IMR-90 (cell line): ENCODE measurements around the gene ALDH1L2. TPM values are rescaled to one million over a fixed set of nuclear protein-coding genes. Genes with fewer than 3 reads are reported as not detected.
A peak's percentile ranks its signal among the peaks of the same experiment; 100 is the strongest.

Source experiments
- ATAC-seq: fragments of 200-7000 bp; cut with Tn5 transposase; 2 replicates; pipeline ENCODE4 v1.9.1; 2020; ENCODE audit warnings: low read depth, mild to moderate bottlenecking, moderate library complexity
- BruUV-seq: library from RNA; stranded (reverse); fragments of 400-500 nt; replicated peaks from 2 replicates; lab custom pipeline; 2021; lab: Mats Ljungman, UMichigan
- CTCF ChIA-PET: fragments of 300-600 bp; formaldehyde crosslinking; extraction: SDS; loops from one replicate; lab custom pipeline; 2021; ENCODE audit warnings: antibody characterized with exemption; lab: Yijun Ruan, JAX
- POLR2A ChIA-PET: fragments of 300-600 bp; sonication (Branson Sonifier 250); formaldehyde crosslinking; loops from one replicate; lab custom pipeline; 2022; ENCODE audit warnings: antibody characterized with exemption; ENCODE audit not compliant: unreplicated experiment; lab: Charles Lee
- DNase-seq: peaks from one replicate; pipeline ENCODE4 v3.0.0; 2013
- H2AFZ ChIP-seq: replicated peaks from 2 replicates; pipeline ENCODE3; 2013; ENCODE audit warnings: low read length, mild to moderate bottlenecking; ENCODE audit not compliant: poor library complexity
- H2AK5ac ChIP-seq: 2 replicates; pipeline ENCODE4 v1.6.1; 2013; ENCODE audit warnings: low read depth, low read length, inconsistent platforms
- H2AK9ac ChIP-seq: replicated peaks from 2 replicates; pipeline ENCODE3; 2013; ENCODE audit warnings: mild to moderate bottlenecking, low read depth, low read length, moderate library complexity; ENCODE audit not compliant: poor library complexity
- H2BK120ac ChIP-seq: 2 replicates; pipeline ENCODE4 v1.6.1; 2013; ENCODE audit warnings: low read depth, low read length, inconsistent platforms
- H2BK15ac ChIP-seq: 3 replicates; pipeline ENCODE4 v1.6.1; 2013; ENCODE audit warnings: low read depth, low read length, inconsistent platforms
- H2BK20ac ChIP-seq: 2 replicates; pipeline ENCODE4 v1.6.1; 2013; ENCODE audit warnings: low read depth, mild to moderate bottlenecking, inconsistent platforms, low read length, moderate library complexity
- H2BK5ac ChIP-seq: 2 replicates; pipeline ENCODE4 v1.6.1; 2013; ENCODE audit warnings: mild to moderate bottlenecking, low read depth, low read length, inconsistent platforms; ENCODE audit not compliant: poor library complexity, severe bottlenecking
- H3K14ac ChIP-seq: replicated peaks from 2 replicates; pipeline ENCODE4 v1.6.1; 2013; ENCODE audit warnings: low read depth, low read length, inconsistent platforms
- H3K18ac ChIP-seq: 2 replicates; pipeline ENCODE4 v1.6.1; 2013; ENCODE audit warnings: low read depth, low read length, control low read depth
- H3K23ac ChIP-seq: 2 replicates; pipeline ENCODE4 v1.6.1; 2013; ENCODE audit warnings: low read depth, low read length, inconsistent platforms
- H3K27ac ChIP-seq: 2 replicates; pipeline ENCODE4 v1.5.1; 2013; ENCODE audit warnings: mild to moderate bottlenecking, control low read depth, low read length; ENCODE audit not compliant: insufficient read depth
- H3K27me3 ChIP-seq: 2 replicates; pipeline ENCODE4 v1.6.1; 2013; ENCODE audit warnings: low read length; ENCODE audit not compliant: control insufficient read depth, insufficient read depth
- H3K36me3 ChIP-seq: 2 replicates; pipeline ENCODE4 v1.6.1; 2013; ENCODE audit warnings: low read length, mixed read lengths; ENCODE audit not compliant: control insufficient read depth, insufficient read depth
- H3K4ac ChIP-seq: 2 replicates; pipeline ENCODE4 v1.6.1; 2013; ENCODE audit warnings: low read depth, low read length, inconsistent platforms
- H3K4me1 ChIP-seq: 2 replicates; pipeline ENCODE4 v1.6.1; 2013; ENCODE audit warnings: low read length, mixed read lengths; ENCODE audit not compliant: control insufficient read depth, insufficient read depth
- H3K4me2 ChIP-seq: 2 replicates; pipeline ENCODE4 v1.6.1; 2013; ENCODE audit warnings: low read depth, mild to moderate bottlenecking, control low read depth, low read length, moderate library complexity
- H3K4me3 ChIP-seq: 2 replicates; pipeline ENCODE4 v1.5.1; 2013; ENCODE audit warnings: low read depth, mild to moderate bottlenecking, control low read depth, low read length, moderate library complexity; ENCODE audit not compliant: insufficient read depth
- H3K56ac ChIP-seq: 2 replicates; pipeline ENCODE4 v1.6.1; 2013; ENCODE audit warnings: low read length, inconsistent platforms; ENCODE audit not compliant: insufficient read depth; ENCODE audit errors: extremely low read depth
- H3K79me1 ChIP-seq, 2 experiments: 2 replicates each; pipeline ENCODE4 v1.6.1; 2013; ENCODE audit warnings: low read length in 2 of 2, inconsistent platforms in 1 of 2, low read depth in 1 of 2
- H3K9ac ChIP-seq: 2 replicates; pipeline ENCODE4 v1.6.1; 2013; ENCODE audit warnings: low read depth, low read length, control low read depth
- H3K9me1 ChIP-seq: 2 replicates; pipeline ENCODE4 v1.6.1; 2013; ENCODE audit warnings: low read length, inconsistent platforms; ENCODE audit not compliant: insufficient read depth
- H3K9me3 ChIP-seq: 2 replicates; pipeline ENCODE4 v1.6.1; 2013; ENCODE audit warnings: low read length; ENCODE audit not compliant: control insufficient read depth, insufficient read depth
- H4K20me1 ChIP-seq: 2 replicates; pipeline ENCODE4 v1.6.1; 2013; ENCODE audit warnings: low read length, inconsistent platforms; ENCODE audit not compliant: insufficient read depth
- H4K5ac ChIP-seq: 2 replicates; pipeline ENCODE4 v1.6.1; 2013; ENCODE audit warnings: mild to moderate bottlenecking, low read depth, low read length, control low read depth
- H4K8ac ChIP-seq, 2 experiments: 2 replicates each; pipeline ENCODE4 v1.6.1; 2013; ENCODE audit warnings: low read depth in 2 of 2, low read length in 2 of 2, control low read depth in 1 of 2, inconsistent platforms in 1 of 2
- H4K91ac ChIP-seq: 2 replicates; pipeline ENCODE4 v1.6.1; 2013; ENCODE audit warnings: low read depth, low read length, inconsistent platforms; ENCODE audit not compliant: insufficient read depth
- CEBPB ChIP-seq: IDR thresholded peaks from 2 replicates; pipeline ENCODE4 v1.6.1; 2012; ENCODE audit warnings: low read depth, low read length, improper control_type of control experiment
- CHD1 ChIP-seq: IDR thresholded peaks from 2 replicates; pipeline ENCODE4 v1.6.1; 2012; ENCODE audit warnings: low read depth, low read length, improper control_type of control experiment
- CTCF ChIP-seq: conservative IDR thresholded peaks from 2 replicates; pipeline ENCODE4 v1.5.1; 2012; ENCODE audit warnings: mild to moderate bottlenecking, low read depth, low read length, improper control_type of control experiment
- ELK1 ChIP-seq: fragments of 150-350 bp; IDR thresholded peaks from 2 replicates; pipeline ENCODE4 v1.6.1; 2016; ENCODE audit warnings: low read depth, mild to moderate bottlenecking, low read length, moderate library complexity, borderline replicate concordance
- FOS ChIP-seq: fragments of 150-350 bp; IDR thresholded peaks from 2 replicates; pipeline ENCODE4 v1.6.1; 2016; ENCODE audit warnings: low read depth, low read length
- MXI1 ChIP-seq: IDR thresholded peaks from 2 replicates; pipeline ENCODE4 v1.6.1; 2012; ENCODE audit warnings: low read depth, mild to moderate bottlenecking, low read length, moderate library complexity, borderline replicate concordance
- NFE2L2 ChIP-seq: fragments of 150-350 bp; IDR thresholded peaks from 2 replicates; pipeline ENCODE4 v1.6.1; 2016; ENCODE audit warnings: low read depth, mild to moderate bottlenecking, low read length
- RAD21 ChIP-seq: IDR thresholded peaks from 2 replicates; pipeline ENCODE4 v1.6.1; 2012; ENCODE audit warnings: low read length, improper control_type of control experiment
- RCOR1 ChIP-seq: IDR thresholded peaks from 2 replicates; pipeline ENCODE4 v1.6.1; 2012; ENCODE audit warnings: mild to moderate bottlenecking, low read length, improper control_type of control experiment; ENCODE audit not compliant: insufficient replicate concordance
- RFX5 ChIP-seq: IDR thresholded peaks from 2 replicates; pipeline ENCODE4 v1.8.0; 2012; ENCODE audit warnings: low read depth, mild to moderate bottlenecking, low read length, moderate library complexity
- USF2 ChIP-seq: fragments of 150-350 bp; IDR thresholded peaks from 2 replicates; pipeline ENCODE4 v1.6.1; 2017; ENCODE audit warnings: mild to moderate bottlenecking, antibody characterized with exemption, low read length, low read depth
- WGBS, 2 experiments: methylation state at CpG; one replicate each; pipeline versions ENCODE4 v1.1.5 to v1.1.7; 2013; ENCODE audit warnings: missing lambda C conversion rate in 2 of 2; ENCODE audit not compliant: insufficient read length in 1 of 2; ENCODE audit errors: extremely low coverage in 2 of 2; 5-methylcytosine and 5-hydroxymethylcytosine counted together
- dilution Hi-C: fragments of 300-500 bp; cut with HindIII; formaldehyde crosslinking; loops from one replicate; pipeline ENCODE4 v1.14.3; 2018; ENCODE audit warnings: low sequenced_read_pairs; ENCODE audit not compliant: unreplicated experiment
- in situ Hi-C: fragments of 300-500 bp; cut with MboI; formaldehyde crosslinking; loops from 3 replicates; pipeline ENCODE4 v1.14.3; 2019; ENCODE audit warnings: low sequenced_read_pairs, inconsistent platforms, mixed read lengths
- intact Hi-C: fragments of 100-400 bp; cut with micrococcal nuclease; formaldehyde crosslinking; loops from 2 replicates; pipeline ENCODE4 v1.10.0; 2022
- polyA plus RNA-seq, 3 experiments: library from polyadenylated mRNA; depleted of rRNA; stranded (reverse); fragments of >200 nt; gene quantifications; 2 replicates each; pipeline ENCODE4 v1.2.3, GENCODE V29; 2012; ENCODE audit warnings: low replicate concordance in 1 of 3
- total RNA-seq: library from RNA; depleted of rRNA; stranded (reverse); fragments of >200 nt; gene quantifications from 2 replicates; pipeline ENCODE4 v1.2.3, GENCODE V29; 2012

The ALDH1L2 gene
- total and polyA plus RNA-seq, 2 of the 4 experiments (the other 2 are of a cell fraction): 21.1 to 22.8 TPM

GRCh38 chr12:105089817-105090216 lies 5.6 kb upstream of the ALDH1L2 start:
- Histone ChIP-seq H2BK15ac (no peak overlapping the region), H3K9ac (no peak overlapping the region), H3K27me3 (peaks cover 10% of the 10 kb centered on the region), H3K4me2 (no peak overlapping the region), H3K23ac (no peak overlapping the region), H2AK5ac (no peak overlapping the region), H2AK9ac (peak overlapping the region; percentile 69), H4K8ac (no peak overlapping the region), H3K9me3 (0 out of 2 replicates have a peak, but pooled peaks cover 2% of the 10 kb centered on the region), H3K79me1 (no peaks in the 10 kb centered on the region), H3K27ac (no peak overlapping the region), H3K56ac (no peak overlapping the region), H3K4ac (no peak overlapping the region), H2BK20ac (no peak overlapping the region), H2AFZ (no peak overlapping the region), H3K18ac (no peak overlapping the region), H2BK5ac (no peak overlapping the region), H2BK120ac (no peak overlapping the region), H3K4me1 (no peaks in the 10 kb centered on the region), H3K4me3 (no peak overlapping the region), H4K20me1 (no peaks in the 10 kb centered on the region), H3K36me3 (no peaks in the 10 kb centered on the region), H3K14ac (no peak overlapping the region; the same call in 1 of the 2 replicates), H4K5ac (no peak overlapping the region), H3K9me1 (no peaks in the 10 kb centered on the region; the same call in 1 of the 2 replicates), H4K91ac (no peak overlapping the region)
- 100% methylated on average over 1 of the region's 3 CpGs; no CpG with 5 or more reads in 1 of the 2 experiments for WGBS, 2 experiments
- in situ Hi-C loops: no loop called here
- intact Hi-C loops: no loop called here
- no peak for ATAC-seq
- ChIA-PET CTCF (no interaction called here), POLR2A (no interaction called here)
- no peak for DNase-seq
- BruUV-seq: no TSS peak
- no peak for TF ChIP-seq RCOR1
- no peak for TF ChIP-seq CTCF
- TF ChIP-seq RAD21: no peak
- TF ChIP-seq FOS: no peak
- no peak for TF ChIP-seq NFE2L2
- TF ChIP-seq CHD1: no peak
- no peak for TF ChIP-seq MXI1
- TF ChIP-seq ELK1: no peak
- TF ChIP-seq USF2: no peak
- no peak for TF ChIP-seq RFX5
- TF ChIP-seq CEBPB: no peak
- dilution Hi-C loops: no loop called here
